ENCODE measurements around the gene RARS1. TPM values are rescaled to one million over a fixed set of nuclear protein-coding genes. Genes with fewer than 3 reads are reported as not detected.

Gene RARS1
- 159 and 205 TPM in 2 replicates for total RNA-seq (2014; rRNA removed; shearing (Covaris generic))

GRCh38 chr5:168486136-168486879 is at the start of gene RARS1:
RARS1 (plus strand) TSS chr5:168486471; CDS start chr5:168486499, 28 bp downstream.

DNA sequence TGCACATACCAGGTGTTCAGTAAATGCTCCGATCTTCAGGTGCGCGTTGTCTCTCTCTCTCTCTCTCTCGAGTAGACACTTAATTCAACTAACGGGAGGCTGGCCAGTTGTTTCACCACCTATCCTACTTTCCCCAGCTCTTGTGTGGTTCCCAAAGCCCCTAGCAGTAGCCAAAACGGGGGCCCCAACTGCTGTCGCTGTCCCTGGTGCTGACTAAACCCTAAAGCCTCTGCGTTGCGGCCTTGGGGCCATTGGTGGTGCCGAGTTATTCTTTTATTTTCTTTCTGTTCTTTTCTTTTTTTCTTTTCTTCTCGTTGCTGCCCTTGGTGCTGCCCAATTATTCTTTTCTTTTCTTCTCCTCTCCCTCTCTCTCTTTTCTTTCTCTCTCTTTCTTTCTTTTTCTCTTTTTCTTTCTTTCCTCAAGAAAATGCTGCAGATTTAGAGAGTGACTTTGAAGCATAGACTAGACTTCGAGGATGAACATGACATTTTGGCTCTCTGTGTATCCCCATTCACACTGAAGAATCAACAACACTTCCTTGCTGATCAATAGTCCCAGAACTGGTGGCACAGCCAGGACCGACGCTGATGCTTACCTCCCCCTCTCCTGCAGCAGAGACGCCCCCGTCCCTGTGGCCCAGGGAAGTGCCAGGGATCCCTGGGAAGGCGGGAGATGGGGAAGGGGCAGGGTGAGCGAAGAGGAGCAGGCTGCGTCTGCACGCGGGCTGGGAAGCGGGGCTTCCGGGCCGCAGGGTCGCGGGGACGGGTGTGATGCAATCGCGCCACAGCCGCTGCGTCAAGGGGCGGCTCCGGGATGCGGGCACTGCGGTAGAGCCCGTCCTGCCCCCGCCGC is 42.5 kb downstream of the RARS1 start, which contains the start of gene FBLL1:
TSS of gene FBLL1 (plus strand) at position 785 of the 853 bp plus-strand sequence. CDS start 200 bp downstream, outside the sequence.

Small RNA genes lying within 50 kb of the gene (small RNA-seq; reads per million reads assigned to genes)
- gene MIR103A1 = not detected

Other genes with a start within 250 kb of the RARS1 start
- gene WWC1, start 194.8 kb upstream of the RARS1 start, total RNA-seq (2014; rRNA removed; shearing (Covaris generic)) = 3.1 and 4.7 TPM in 2 replicates
- gene FBLL1, start 42.8 kb downstream of the RARS1 start, total RNA-seq (2014; rRNA removed; shearing (Covaris generic)) = 1.8 and 7.6 TPM in 2 replicates
- 23.7 and 28.7 TPM in 2 replicates for gene PANK3, start 92.9 kb downstream of the RARS1 start, total RNA-seq (2014; rRNA removed; shearing (Covaris generic))